IMR-90 (cell line): ENCODE results near the gene ABCC3.
A peak's percentile ranks its signal among the peaks of the same experiment; 100 is the strongest.

Experiments
- CEBPB ChIP-seq: IDR thresholded peaks from 2 replicates; pipeline ENCODE4 v1.6.1; 2012; ENCODE audit warnings: low read depth, low read length, improper control_type of control experiment
- CHD1 ChIP-seq: IDR thresholded peaks from 2 replicates; pipeline ENCODE4 v1.6.1; 2012; ENCODE audit warnings: low read depth, low read length, improper control_type of control experiment
- CTCF ChIP-seq: conservative IDR thresholded peaks from 2 replicates; pipeline ENCODE4 v1.5.1; 2012; ENCODE audit warnings: mild to moderate bottlenecking, low read depth, low read length, improper control_type of control experiment
- ELK1 ChIP-seq: fragments of 150-350 bp; IDR thresholded peaks from 2 replicates; pipeline ENCODE4 v1.6.1; 2016; ENCODE audit warnings: low read depth, mild to moderate bottlenecking, low read length, moderate library complexity, borderline replicate concordance
- MAZ ChIP-seq: IDR thresholded peaks from 2 replicates; pipeline ENCODE4 v1.6.1; 2012; ENCODE audit warnings: low read depth, mild to moderate bottlenecking, low read length, improper control_type of control experiment, moderate library complexity, borderline replicate concordance
- POLR2A ChIP-seq: IDR thresholded peaks from 2 replicates; pipeline ENCODE4 v1.6.1; 2012; ENCODE audit warnings: mild to moderate bottlenecking, low read depth, low read length
- RAD21 ChIP-seq: IDR thresholded peaks from 2 replicates; pipeline ENCODE4 v1.6.1; 2012; ENCODE audit warnings: low read length, improper control_type of control experiment
- RCOR1 ChIP-seq: IDR thresholded peaks from 2 replicates; pipeline ENCODE4 v1.6.1; 2012; ENCODE audit warnings: mild to moderate bottlenecking, low read length, improper control_type of control experiment; ENCODE audit not compliant: insufficient replicate concordance
- RFX5 ChIP-seq: IDR thresholded peaks from 2 replicates; pipeline ENCODE4 v1.8.0; 2012; ENCODE audit warnings: low read depth, mild to moderate bottlenecking, low read length, moderate library complexity
- SMC3 ChIP-seq: fragments of 150-350 bp; IDR thresholded peaks from 2 replicates; pipeline ENCODE4 v1.6.1; 2016; ENCODE audit warnings: low read depth, mild to moderate bottlenecking, antibody characterized with exemption, low read length, moderate library complexity
- USF2 ChIP-seq: fragments of 150-350 bp; IDR thresholded peaks from 2 replicates; pipeline ENCODE4 v1.6.1; 2017; ENCODE audit warnings: mild to moderate bottlenecking, antibody characterized with exemption, low read length, low read depth

- TF ChIP-seq CEBPB, result peak; percentile 77
- TF ChIP-seq CTCF, result no peak
- peak; percentile 81 for TF ChIP-seq POLR2A
- 0 out of 2 replicates have a peak, but pooled peaks have one; percentile 10 for TF ChIP-seq ELK1
- no peak for TF ChIP-seq RAD21
- TF ChIP-seq CHD1, result no peak
- TF ChIP-seq USF2, result peak; percentile 83
- no peak for TF ChIP-seq RCOR1
- no peak for TF ChIP-seq RFX5
- peak; percentile 19; the same call in 1 of the 2 replicates for TF ChIP-seq SMC3
- peak; percentile 77; the same call in 1 of the 2 replicates for TF ChIP-seq MAZ
These were observed 72.8 kb downstream of the ABCC3 start, which contains the start of gene ANKRD40 for GRCh38 chr17:50707289-50708049.
